ENCODE results near the gene HEXD.

DNA sequence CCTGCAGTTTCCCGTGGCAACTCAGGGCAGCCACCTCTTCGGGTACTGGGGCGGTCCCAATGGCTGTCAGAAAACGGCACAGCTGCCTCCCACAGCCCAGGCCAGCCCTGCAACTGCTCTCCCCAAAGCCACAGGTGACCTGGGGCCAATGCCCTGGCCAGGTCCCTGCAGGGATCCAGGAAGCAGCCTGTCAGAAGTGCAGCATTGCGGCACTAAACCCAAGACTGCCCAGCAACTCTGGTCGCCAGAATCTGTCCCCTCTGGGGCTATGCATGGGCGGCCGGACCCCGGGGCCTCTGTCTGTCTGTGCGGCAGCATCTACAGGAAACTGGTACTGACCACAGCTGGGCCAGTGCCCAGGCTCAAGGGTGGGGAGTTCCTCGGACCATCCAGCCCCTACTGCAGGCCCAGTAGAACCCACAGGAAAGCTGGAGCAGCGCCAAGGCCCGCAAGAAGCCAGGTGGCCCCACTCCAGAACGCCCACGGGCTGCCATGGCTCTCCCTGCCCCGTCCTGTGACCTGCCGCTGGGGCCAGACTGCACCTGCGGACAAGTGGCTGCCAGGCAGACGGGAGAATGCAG, 26.9 kb downstream of the HEXD start:
- TF ChIP-seq YY1 (IDR thresholded peaks at IDR 0.05; ENCODE audit: insufficient read depth, insufficient read length): no peak
- TF ChIP-seq SUZ12 (IDR thresholded peaks at IDR 0.05; ENCODE audit: extremely low read depth, insufficient read depth, insufficient read length): no peak
- no peak for TF ChIP-seq ZNF274 (IDR thresholded peaks at IDR 0.05; ENCODE audit: low read depth, low read length)

Data from NT2/D1 (cell line).